Naive thymus-derived CD4-positive, alpha-beta T cell (primary cell): ENCODE measurements around the gene THOC3. TPM values are rescaled to one million over a fixed set of nuclear protein-coding genes. Genes with fewer than 3 reads are reported as not detected.
"Not testable (repeated sequence)": the region's sequence is repeated elsewhere in the genome, so short reads cannot be mapped to it uniquely, and the experiment has no call there.

Experiments used
- ATAC-seq: fragments of 150-1000 bp; cut with Tn5 transposase; 2 replicates; pipeline ENCODE4 v1.10.0; 2021; ENCODE audit warnings: mild to moderate bottlenecking, moderate library complexity
- CTCF ChIA-PET: fragments of 350-600 bp; sonication (Branson Sonifier 250); formaldehyde crosslinking; loops from one replicate; lab custom pipeline; 2021; ENCODE audit warnings: antibody characterized with exemption; lab: Charles Lee
- POLR2A ChIA-PET: fragments of 350-600 bp; sonication (Branson Sonifier 250); formaldehyde crosslinking; loops from one replicate; lab custom pipeline; 2021; ENCODE audit warnings: antibody characterized with exemption, inconsistent platforms; lab: Charles Lee
- DNase-seq, 9 donors: peaks; one replicate each; pipeline versions ENCODE4 v3.0.0 to v3.0.0-alpha.2; 2020 to 2022; ENCODE audit warnings: mixed read lengths in 1 of 9
- H3K27ac ChIP-seq: one replicate; pipeline ENCODE4 v1.7.0; 2013; ENCODE audit warnings: mild to moderate bottlenecking, low read depth, low read length, moderate library complexity
- H3K27me3 ChIP-seq, 2 donors: one replicate each; pipeline ENCODE4 v1.7.0; 2013; ENCODE audit warnings: low read length in 2 of 2, mild to moderate bottlenecking in 2 of 2, moderate library complexity in 2 of 2; ENCODE audit not compliant: control insufficient read depth in 2 of 2, insufficient read depth in 2 of 2
- H3K36me3 ChIP-seq, 3 experiments: 1 replicate in 2 of 3; 2 replicates in 1 of 3; pipeline ENCODE4 v1.7.0; 2013; ENCODE audit warnings: low read length in 3 of 3, mild to moderate bottlenecking in 3 of 3, moderate library complexity in 1 of 3; ENCODE audit not compliant: insufficient read depth in 3 of 3, control insufficient read depth in 2 of 3
- H3K4me1 ChIP-seq, 2 donors: one replicate each; pipeline ENCODE4 v1.7.0; 2013; ENCODE audit warnings: low read length in 2 of 2, mild to moderate bottlenecking in 2 of 2, moderate library complexity in 1 of 2; ENCODE audit not compliant: control insufficient read depth in 2 of 2, insufficient read depth in 2 of 2
- H3K4me3 ChIP-seq: 2 replicates; pipeline ENCODE4 v1.7.0; 2013; ENCODE audit warnings: mild to moderate bottlenecking, low read length
- H3K9me3 ChIP-seq, 3 experiments: 1 replicate in 2 of 3; 2 replicates in 1 of 3; pipeline ENCODE4 v1.7.0; 2013; ENCODE audit warnings: low read length in 3 of 3; ENCODE audit not compliant: control insufficient read depth in 2 of 3
- H3K27ac Mint-ChIP-seq, 9 donors: one replicate each; pipeline ENCODE4 v1.8.0; 2020 to 2022; ENCODE audit warnings: mixed read lengths in 9 of 9, mild to moderate bottlenecking in 8 of 9, moderate library complexity in 5 of 9, inconsistent platforms in 2 of 9
- H3K27me3 Mint-ChIP-seq, 5 donors: one replicate each; pipeline ENCODE4 v1.8.0; 2021 to 2022; ENCODE audit warnings: mixed read lengths in 5 of 5, mild to moderate bottlenecking in 1 of 5
- H3K36me3 Mint-ChIP-seq, 5 donors: one replicate each; pipeline ENCODE4 v1.8.0; 2020 to 2022; ENCODE audit warnings: mixed read lengths in 5 of 5, mild to moderate bottlenecking in 3 of 5, inconsistent platforms in 1 of 5
- H3K4me1 Mint-ChIP-seq, 7 donors: one replicate each; pipeline ENCODE4 v1.8.0; 2020 to 2022; ENCODE audit warnings: mixed read lengths in 7 of 7, mild to moderate bottlenecking in 3 of 7, inconsistent platforms in 1 of 7
- H3K4me3 Mint-ChIP-seq, 10 donors: one replicate each; pipeline ENCODE4 v1.8.0; 2020 to 2022; ENCODE audit warnings: mild to moderate bottlenecking in 10 of 10, mixed read lengths in 10 of 10, moderate library complexity in 6 of 10, inconsistent platforms in 2 of 10
- H3K9me3 Mint-ChIP-seq, 11 donors: one replicate each; pipeline ENCODE4 v1.8.0; 2020 to 2022; ENCODE audit warnings: mixed read lengths in 11 of 11, mild to moderate bottlenecking in 4 of 11, inconsistent platforms in 1 of 11, moderate library complexity in 1 of 11
- intact Hi-C, 2 donors: fragments of 100-400 bp; cut with micrococcal nuclease; formaldehyde crosslinking; loops; one replicate each; pipeline ENCODE4 v1.15.1; 2023
- polyA plus RNA-seq, 2 donors: library from polyadenylated mRNA; unstranded; fragments of 300-500 nt; fragmentation: Illumina TruSeq; gene quantifications; one replicate each; pipeline ENCODE4 v1.2.3, GENCODE V29; 2021
- total RNA-seq, 6 experiments: library from RNA in 5 of 6; stranded (reverse) in 5 of 6; gene quantifications; 1 replicate in 5 of 6; 2 replicates in 1 of 6; pipeline ENCODE4 v1.2.3 and lab custom pipeline; 2021 to 2026

The THOC3 gene
- total and polyA plus RNA-seq, 7 experiments from 2014 or later, result 71.2 to 161 (median 92.9) TPM

DNA sequence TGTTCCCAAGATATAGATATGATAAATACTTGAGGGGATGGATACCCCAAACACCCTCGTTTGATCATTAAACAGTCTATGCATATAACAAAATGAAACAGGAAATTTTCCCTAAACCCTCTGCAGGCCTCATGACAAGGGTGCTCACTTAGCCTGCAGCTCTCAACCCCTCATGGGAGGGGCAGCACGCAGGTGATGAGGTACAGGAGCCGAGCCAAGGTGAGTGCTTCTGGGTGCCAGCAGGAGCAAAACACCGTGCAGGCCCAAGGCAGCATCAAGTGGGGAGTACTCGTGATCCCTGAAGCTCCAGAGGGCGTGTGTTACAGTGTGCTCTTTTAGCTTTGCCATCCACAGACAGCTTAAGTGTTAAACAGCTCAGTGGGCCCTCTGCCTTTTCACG lies 24.9 kb downstream of the THOC3 start:
- DNase-seq, ATAC-seq, POLR2A ChIA-PET: not testable (repeated sequence)

DNA sequence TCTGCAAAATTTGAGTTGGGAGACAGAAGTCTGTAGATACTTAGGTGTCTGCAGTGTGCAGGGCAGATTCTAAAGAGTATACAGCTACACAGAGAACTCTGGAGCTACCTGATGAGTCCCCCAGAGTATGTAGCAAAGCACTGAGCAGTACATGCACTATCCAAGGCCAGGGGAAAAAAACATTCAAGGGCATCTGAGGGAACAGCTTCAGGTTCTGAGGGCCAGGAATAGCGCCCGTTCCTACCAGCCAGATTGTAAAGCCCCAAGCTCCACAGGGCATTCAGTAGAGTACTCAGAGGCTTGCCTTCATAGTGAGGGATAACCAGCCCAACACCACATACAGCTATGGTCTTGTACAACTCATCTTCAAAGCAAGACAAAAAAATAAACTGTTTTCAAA lies 27.5 kb downstream of the THOC3 start:
- H3K36me3 ChIP-seq, H3K27me3 ChIP-seq, H3K9me3 Mint-ChIP-seq, H3K4me1 ChIP-seq, H3K4me1 Mint-ChIP-seq, intact Hi-C loops, H3K4me3 Mint-ChIP-seq, CTCF ChIA-PET, DNase-seq, H3K9me3 ChIP-seq, H3K27ac ChIP-seq, H3K4me3 ChIP-seq, POLR2A ChIA-PET, H3K27ac Mint-ChIP-seq, H3K27me3 Mint-ChIP-seq, ATAC-seq: not testable (repeated sequence)
- peaks cover 3 to 40% (median 10%) of the 10 kb centered on the region in 5 donors for H3K36me3 Mint-ChIP-seq

More for the DNA sequence above, 24.9 kb downstream of the THOC3 start:
- peaks cover 3 to 37% (median 8%) of the 10 kb centered on the region in 5 donors for H3K36me3 Mint-ChIP-seq
- H3K4me3 ChIP-seq, CTCF ChIA-PET, H3K27me3 ChIP-seq, H3K4me1 Mint-ChIP-seq, H3K4me1 ChIP-seq, H3K27ac ChIP-seq, H3K36me3 ChIP-seq, intact Hi-C loops, H3K9me3 Mint-ChIP-seq, H3K27me3 Mint-ChIP-seq, H3K9me3 ChIP-seq, H3K4me3 Mint-ChIP-seq, H3K27ac Mint-ChIP-seq: not testable (repeated sequence)

DNA sequence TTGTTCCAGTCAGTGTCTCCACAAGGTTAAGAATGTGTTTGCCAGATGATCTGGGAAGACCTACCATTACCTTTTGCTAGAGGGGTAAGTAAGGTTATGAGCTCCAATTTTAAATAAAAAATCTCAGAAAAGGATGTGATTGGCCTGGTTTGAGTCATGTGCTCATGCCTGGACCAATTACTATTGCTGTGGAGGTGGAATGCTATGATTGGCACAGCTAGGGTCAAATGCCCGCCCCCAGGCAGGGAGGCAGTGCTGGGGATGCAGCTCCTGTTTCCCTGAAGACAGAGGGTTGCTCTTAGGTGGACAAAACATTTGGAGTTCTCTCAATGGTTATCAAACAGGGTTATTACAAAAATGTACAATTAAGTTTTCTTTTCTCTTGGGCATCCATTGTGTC lies 29.6 kb downstream of the THOC3 start:
- H3K27me3 Mint-ChIP-seq, ATAC-seq: not testable (repeated sequence)

DNA sequence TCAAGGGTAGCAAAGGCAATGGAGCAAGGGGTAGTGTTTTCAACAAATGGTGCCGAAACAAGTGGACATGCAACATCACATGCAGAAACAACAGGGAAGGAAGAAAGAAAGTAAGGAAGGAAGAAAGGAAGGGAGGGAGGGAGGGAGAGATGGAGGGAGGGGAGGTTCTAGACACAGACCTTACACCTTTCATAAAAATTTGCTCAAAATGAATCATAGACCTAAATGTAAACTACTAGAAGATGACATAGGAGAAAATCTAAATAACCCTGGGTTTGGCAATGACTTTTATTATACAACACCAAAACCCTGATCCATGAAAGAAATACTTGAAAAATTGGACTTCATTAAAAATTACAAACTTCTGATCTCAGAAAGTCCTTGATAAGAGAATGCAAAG lies 39.4 kb downstream of the THOC3 start:
- H3K4me1 Mint-ChIP-seq, H3K36me3 ChIP-seq, H3K27me3 ChIP-seq, DNase-seq, H3K9me3 ChIP-seq, H3K4me3 ChIP-seq, ATAC-seq, intact Hi-C loops, H3K27ac Mint-ChIP-seq, H3K27me3 Mint-ChIP-seq, H3K4me3 Mint-ChIP-seq, H3K4me1 ChIP-seq, CTCF ChIA-PET, H3K27ac ChIP-seq, POLR2A ChIA-PET, H3K9me3 Mint-ChIP-seq: not testable (repeated sequence)
- H3K36me3 Mint-ChIP-seq, result peaks cover 0 to 42% (median 19%) of the 10 kb centered on the region in 5 donors

More for the DNA sequence above, 29.6 kb downstream of the THOC3 start:
- H3K27ac Mint-ChIP-seq, POLR2A ChIA-PET, H3K4me3 Mint-ChIP-seq, H3K4me1 ChIP-seq, H3K9me3 ChIP-seq, H3K4me3 ChIP-seq, intact Hi-C loops, DNase-seq, H3K9me3 Mint-ChIP-seq, CTCF ChIA-PET, H3K27ac ChIP-seq, H3K27me3 ChIP-seq, H3K36me3 ChIP-seq: not testable (repeated sequence)
- Mint-ChIP-seq H3K36me3 (peaks cover 3 to 33% (median 15%) of the 10 kb centered on the region in 5 donors), H3K4me1 (peaks cover 0 to 11% (median 3%) of the 10 kb centered on the region in 7 donors)

DNA sequence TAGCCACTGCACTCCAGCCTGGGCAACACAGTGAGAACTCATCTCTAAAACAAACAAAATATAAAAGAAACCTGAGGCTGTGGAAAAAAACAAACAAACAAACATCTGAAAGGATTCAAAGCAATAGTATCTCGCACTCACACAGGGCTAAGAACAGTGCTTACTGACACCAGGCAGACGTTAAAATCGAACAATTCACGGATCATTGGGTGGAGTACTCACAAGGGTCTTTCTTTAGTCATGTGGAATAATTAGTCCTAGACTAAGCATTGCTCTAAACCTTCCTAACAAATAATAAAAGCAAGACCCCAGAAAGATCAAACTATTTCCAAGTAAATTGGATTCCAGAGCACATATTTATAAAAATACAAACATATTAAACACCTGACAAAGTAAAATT lies 43.0 kb downstream of the THOC3 start:
- ATAC-seq, H3K27me3 Mint-ChIP-seq, CTCF ChIA-PET, H3K9me3 Mint-ChIP-seq, H3K27ac ChIP-seq, H3K4me1 ChIP-seq, POLR2A ChIA-PET, H3K27ac Mint-ChIP-seq, intact Hi-C loops, H3K4me3 ChIP-seq, DNase-seq, H3K27me3 ChIP-seq, H3K9me3 ChIP-seq, H3K4me1 Mint-ChIP-seq, H3K4me3 Mint-ChIP-seq: not testable (repeated sequence)
- H3K36me3 Mint-ChIP-seq, result peaks cover 0 to 71% (median 44%) of the 10 kb centered on the region in 5 donors
- peaks cover 0 to 13% (median 0%) of the 10 kb centered on the region in 3 experiments for H3K36me3 ChIP-seq

DNA sequence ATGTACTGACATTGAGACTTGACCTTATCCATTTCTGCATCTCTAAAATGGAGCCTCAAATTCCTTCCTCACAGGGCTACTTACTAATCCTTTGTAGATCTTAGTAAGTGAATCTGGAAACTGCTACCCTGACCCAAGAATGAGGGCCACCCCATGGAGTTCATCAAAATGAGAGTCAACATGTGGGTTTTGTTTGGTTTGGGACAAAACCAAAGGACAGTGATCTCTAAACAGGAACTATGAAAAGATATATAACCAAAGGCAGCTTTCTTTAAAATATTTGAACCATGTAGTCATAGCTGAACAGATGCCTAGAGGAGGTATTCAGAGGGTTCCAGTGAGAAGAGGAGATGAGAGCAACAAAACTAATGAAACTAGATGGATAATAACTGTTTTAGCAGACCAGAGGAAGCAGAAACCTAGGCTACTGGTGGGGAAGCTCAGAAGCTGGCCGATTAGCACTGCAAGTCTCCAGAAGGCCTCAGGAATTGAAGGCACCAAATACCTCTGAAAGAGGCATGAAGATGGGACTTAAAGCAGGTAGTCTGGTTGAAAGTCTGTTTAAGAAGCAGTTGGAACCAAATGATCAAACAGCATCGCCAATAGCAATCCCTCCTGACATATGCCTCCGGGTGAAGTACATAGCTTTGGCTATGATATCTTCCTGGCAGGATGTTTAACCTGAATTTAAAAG lies 45.8 kb downstream of the THOC3 start:
- no peak overlapping the region for H3K4me3 Mint-ChIP-seq
- Histone ChIP-seq H3K9me3 (no peaks in the 10 kb centered on the region), H3K4me1 (no peaks in the 10 kb centered on the region), H3K27ac (no peak overlapping the region), H3K36me3 (peaks cover 0 to 13% (median 0%) of the 10 kb centered on the region in 3 experiments), H3K27me3 (no peaks in the 10 kb centered on the region), H3K4me3 (no peak overlapping the region)
- H3K9me3 Mint-ChIP-seq, result no peaks in the 10 kb centered on the region
- peaks cover 0 to 73% (median 52%) of the 10 kb centered on the region in 5 donors for H3K36me3 Mint-ChIP-seq
- ATAC-seq (no peak), DNase-seq (no peak)
- H3K4me1 Mint-ChIP-seq, result peaks cover 0 to 5% (median 0%) of the 10 kb centered on the region in 7 donors
- ChIA-PET CTCF (no interaction called here), POLR2A (no interaction called here)
- H3K27ac Mint-ChIP-seq, result no peak overlapping the region
- intact Hi-C loops, result no loop called here
- H3K27me3 Mint-ChIP-seq, result no peaks in the 10 kb centered on the region
